Activated CD8-positive, alpha-beta memory T cell treated with anti-CD3 and anti-CD28 coated beads for 4 hours (primary cell): ENCODE results near the gene RBM48.
"Not testable (repeated sequence)": the region's sequence is repeated elsewhere in the genome, so short reads cannot be mapped to it uniquely, and the experiment has no call there.

ENCODE experiments used
- DNase-seq, 2 donors: peaks; one replicate each; pipeline ENCODE4 v3.0.0-alpha.2; 2020; ENCODE audit warnings: low read depth in 2 of 2

RBM48 gene

DNA sequence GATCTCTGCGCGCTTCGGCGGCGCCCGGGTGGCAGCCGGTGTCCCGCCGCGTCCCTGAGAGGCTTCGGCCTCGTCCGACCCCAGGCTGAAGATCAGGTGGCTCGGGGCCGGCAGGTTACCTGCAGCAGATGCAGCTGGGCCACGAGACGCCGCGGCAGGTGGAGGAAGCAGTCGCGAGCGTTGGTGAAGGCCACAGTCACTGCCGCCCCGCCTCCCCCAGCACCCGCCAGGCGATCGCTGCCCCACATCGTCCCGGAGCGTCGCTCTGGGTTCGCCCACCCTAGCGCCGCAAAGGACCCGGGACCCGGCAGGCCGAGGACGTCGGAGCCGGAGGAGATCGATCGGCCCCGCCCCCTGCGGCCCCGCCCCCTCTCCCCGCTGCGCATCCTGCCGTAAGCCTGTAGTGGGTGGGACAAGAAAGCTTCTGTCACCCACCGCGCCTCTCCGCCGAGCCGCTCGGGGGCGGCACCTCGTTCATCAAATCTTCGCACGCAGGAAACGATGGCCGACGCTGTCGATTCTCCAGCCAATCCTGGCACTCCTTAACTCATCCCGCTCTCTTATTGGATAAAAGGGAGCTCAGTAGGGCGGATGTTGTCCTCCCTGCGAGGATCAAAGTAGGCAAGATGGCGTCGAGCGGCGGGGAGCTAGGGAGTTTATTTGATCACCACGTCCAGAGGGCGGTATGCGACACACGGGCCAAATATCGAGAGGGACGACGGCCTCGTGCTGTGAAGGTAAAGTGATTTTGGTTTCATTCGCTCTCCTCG lies at the start of gene RBM48, which contains the start of gene PEX1:
TSS of gene RBM48 (plus strand) at position 608 of the 770 bp plus-strand sequence. CDS start at position 627, 19 bp downstream.
TSS of gene PEX1 (minus strand) at position 333 of the 770 bp plus-strand sequence. CDS start at position 248, 85 bp downstream.
- peak; percentile 92 to 93 for DNase-seq

DNA sequence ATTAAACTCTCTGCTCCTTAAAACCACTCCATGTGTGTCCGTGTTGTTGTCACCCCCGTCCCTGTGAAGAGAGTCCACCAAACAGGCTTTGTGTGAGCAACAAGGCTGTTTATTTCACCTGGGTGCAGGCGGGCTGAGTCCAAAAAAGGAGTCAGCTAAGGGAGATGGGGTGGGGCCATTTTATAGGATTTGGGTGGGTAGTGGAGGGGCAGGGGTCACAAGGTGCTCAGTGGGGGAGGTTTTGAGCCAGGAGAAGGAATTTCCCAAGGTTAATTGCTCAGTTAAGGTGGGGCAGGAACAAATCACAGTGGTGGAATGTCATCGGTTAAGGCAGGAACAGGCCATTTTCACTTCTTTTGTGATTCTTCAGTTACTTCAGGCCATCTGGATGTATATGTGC lies 49.4 kb upstream of the RBM48 start:
- not testable (repeated sequence) for DNase-seq

DNA sequence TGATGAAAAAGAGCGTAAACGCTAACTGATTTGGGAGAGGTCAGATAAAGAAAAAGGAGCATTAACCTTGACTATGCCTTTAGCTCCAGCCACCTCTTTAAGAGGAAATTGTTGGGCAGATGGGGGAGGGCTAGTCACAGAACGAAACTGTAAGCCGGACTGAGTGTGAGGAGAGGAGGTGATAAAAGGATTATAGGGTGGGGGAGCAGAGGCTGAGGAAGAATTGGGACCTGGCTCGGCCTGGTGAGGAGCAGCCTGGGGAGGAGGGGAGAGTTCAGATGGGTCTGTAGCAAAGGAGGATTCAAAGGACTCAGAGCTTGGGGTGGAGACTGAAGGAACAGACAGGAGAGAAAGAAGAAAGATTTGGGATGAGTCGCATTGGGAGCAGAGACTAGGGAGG lies 45.0 kb upstream of the RBM48 start:
- DNase-seq, result not testable (repeated sequence)

DNA sequence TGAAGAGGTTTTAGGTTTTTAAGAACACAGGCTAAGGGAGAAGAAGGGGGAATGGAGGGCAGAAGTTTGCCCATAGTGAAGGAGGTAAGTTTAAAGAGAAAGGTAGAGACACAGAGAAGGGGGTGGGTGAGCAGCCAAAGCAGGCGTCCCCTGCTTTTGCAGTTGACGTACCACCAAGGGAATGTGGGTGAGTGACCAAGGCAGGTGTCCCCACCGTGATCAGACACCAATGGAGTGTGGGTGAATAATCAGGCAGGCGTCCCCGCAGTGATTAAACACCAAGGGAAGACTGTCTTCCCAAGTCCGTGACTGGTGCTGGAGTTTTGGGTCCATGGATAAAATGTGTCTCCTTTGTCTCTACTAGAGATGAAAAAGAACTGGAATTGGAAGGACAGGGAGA lies 44.4 kb upstream of the RBM48 start:
- DNase-seq, result not testable (repeated sequence)

DNA sequence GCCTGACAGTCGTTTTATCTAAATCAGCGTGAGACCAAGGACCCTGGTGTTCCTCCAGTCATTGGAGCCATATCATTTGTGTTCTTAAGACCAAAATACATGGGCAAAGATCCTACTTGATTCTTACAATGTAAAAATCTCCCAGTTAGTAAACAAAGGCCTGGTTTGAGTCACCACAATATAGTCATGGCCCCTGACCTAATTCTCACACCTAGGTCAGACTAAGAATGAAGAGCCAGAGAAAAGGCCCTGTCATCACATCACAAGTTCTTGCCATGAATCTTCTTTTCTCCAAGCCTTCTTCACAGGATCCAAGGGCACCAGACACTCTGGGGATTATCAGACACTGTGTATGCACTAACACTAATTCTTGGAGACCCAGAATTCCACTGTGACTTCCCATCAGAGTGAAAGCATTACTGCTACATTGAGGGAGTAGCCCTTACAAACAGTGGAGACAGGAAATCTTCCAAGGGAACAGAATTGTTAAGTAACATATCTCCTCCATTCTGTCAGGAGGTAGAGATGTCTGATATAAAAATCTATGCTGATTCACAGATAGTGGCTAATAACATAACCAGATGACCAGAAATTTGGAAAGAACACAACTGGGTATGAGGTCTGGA lies 43.2 kb upstream of the RBM48 start:
- no peak for DNase-seq

DNA sequence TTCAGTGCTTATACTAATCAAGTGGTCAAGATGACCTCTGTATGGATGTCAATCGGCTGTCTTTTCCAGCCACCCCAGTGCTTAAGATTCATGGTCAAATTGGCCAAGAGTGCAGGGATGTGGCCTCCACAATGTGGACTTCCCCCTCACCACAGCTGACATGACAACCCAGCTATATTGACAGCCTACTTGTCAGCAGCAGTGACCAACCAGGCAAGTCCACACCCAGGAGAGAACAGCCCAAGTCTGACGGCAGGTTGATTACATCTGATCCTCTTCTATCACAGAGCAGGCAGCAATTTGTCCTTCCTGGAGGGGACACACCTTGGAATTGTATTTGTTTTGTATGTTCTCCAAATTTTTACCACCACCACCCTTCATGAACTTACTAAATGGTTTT lies 42.6 kb upstream of the RBM48 start:
- DNase-seq, result no peak

DNA sequence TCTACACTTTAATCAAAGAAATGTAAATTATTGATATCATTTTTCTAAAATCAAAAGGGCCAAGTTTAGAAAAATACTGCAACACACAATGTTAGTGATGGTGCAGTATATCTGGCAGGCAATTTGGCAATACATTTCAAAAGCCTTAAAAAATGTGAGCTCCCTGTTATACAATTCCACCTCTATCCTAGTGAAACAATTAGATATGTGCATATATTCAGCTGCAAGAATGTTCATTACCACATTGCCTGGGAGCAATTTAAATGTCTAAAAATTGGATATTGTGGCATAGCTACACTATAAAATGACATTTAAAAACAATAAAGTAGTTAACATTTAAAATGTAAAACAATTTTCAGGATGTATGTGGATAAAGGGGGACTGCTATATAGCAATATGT lies 40.8 kb upstream of the RBM48 start:
- no peak for DNase-seq

DNA sequence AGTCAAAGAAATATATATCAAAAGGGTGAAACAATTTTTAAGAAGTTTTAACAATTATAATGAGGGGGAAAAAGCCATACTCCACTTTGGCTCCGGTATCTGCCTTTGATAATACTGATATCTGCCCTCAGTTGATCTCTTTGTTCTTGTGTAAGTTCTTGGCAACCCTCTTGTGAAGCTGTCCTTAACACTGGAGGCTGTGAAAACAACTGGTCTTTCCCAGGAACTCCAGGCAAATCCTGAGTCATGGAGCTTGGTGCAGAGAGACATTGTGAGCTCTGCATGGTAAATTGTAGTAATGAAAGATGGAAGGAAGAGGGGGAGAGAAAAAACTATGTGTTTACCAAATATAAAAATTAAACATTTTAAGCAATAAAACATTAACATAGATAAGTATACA lies 39.0 kb upstream of the RBM48 start:
- DNase-seq, result no peak

DNA sequence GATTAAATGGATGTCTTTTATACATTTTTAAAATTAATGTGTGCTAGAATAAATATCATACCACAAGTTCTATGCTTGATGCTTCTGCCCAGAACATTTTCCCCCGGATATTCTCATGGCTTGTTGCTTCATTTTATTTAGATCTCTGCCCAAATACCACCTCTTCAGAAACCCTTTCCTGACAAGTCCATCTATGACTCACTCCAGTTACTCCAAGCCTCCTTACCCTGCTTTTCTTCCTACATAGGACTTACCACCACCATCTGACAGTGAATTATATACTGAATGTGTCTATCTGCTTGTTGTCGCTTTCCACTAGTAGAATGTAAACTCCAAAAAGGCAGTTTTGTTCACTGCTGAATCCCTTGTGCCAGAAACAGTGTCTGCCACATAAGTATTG lies 31.7 kb upstream of the RBM48 start:
- DNase-seq, result no peak

DNA sequence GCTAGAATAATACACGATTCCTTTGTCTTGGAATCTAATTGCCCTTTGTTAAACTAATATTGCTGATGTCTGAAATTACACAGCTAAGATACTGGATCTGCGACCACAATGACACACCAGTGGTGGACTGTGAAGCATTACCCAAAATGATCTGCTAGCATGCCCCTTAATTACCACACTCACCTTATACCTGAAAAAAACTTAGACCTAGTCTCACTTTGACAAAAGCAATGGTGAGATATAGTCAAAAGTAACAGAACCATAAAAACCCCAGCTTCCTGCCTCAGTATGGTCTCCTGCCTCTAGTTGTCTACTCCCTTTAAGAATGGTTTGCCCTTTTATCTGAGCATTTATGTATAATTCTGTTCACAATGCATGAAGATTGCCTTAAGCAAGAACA lies 30.0 kb upstream of the RBM48 start:
- DNase-seq, result no peak

DNA sequence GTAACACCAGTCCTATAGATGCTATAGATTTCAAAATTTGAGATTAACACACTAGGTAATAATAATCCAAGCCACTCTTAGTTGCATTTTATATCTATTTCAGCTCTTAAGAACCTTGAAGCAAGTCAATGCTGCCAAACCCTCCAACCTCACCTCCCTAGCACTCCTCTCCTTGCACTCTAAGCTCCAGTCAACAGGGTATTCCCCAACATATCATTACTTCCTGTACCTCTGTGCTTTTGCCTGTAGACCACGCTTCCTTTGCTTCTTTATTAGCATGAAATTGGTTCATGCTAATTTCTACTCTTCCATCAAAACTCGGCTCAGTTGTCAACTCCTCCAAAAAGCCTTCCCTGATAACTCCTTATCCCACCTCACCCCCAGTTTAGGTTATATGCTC lies 24.8 kb upstream of the RBM48 start:
- no peak for DNase-seq

DNA sequence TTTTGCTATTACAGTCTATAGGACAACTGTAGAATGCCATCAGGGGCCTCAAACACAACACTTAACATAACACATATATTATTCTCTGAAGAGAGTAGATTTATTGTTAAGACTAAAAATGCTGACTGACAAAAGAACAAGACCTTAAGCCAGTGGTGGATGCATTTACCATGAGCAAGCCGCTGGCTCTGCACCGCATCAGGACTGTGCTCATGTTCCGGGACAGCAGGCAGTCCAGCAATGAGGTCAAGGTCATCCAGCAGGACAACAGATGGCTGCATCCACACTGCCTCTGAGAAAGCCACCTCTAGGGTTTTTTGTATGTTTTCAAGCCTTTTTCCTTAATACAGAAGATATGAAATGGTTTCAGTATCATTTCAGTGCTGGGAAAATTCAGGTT lies 24.0 kb upstream of the RBM48 start:
- DNase-seq, result no peak

DNA sequence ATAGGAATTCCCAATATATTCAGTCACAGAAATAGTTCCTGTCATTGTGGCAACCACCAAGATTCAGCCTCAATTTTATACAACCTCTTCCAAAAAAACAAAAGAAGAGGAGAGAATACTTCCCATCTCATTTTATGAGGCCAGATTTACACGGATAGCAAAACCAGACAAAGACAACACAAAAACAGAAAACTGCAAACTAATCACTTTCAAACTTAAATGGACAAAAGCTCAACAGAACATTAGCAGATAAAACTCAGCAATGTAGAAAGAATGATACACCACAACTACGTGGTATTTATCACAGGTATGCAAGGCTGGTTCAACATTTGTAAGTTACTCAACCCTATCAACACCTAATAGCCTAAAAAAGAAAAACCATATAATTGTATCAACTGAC lies 22.2 kb upstream of the RBM48 start:
- DNase-seq, result no peak

DNA sequence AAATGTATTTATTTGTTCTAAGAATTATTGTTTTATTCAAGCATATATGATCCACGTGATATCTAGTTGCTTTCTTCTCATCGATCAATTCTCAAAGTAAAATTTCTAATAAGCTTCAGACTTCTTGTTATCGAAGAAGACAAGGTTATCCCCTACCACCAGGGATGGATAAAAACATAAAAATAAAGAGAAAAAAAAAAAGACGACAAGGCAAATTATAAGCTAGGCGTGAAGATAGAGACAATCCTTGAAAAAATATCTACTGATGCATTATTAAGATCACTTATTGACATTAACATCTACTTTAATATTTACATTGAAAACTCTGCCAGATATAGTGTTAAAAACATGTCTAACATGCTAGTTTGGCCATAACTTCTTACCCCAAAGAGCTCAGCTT lies 19.6 kb upstream of the RBM48 start:
- no peak for DNase-seq

DNA sequence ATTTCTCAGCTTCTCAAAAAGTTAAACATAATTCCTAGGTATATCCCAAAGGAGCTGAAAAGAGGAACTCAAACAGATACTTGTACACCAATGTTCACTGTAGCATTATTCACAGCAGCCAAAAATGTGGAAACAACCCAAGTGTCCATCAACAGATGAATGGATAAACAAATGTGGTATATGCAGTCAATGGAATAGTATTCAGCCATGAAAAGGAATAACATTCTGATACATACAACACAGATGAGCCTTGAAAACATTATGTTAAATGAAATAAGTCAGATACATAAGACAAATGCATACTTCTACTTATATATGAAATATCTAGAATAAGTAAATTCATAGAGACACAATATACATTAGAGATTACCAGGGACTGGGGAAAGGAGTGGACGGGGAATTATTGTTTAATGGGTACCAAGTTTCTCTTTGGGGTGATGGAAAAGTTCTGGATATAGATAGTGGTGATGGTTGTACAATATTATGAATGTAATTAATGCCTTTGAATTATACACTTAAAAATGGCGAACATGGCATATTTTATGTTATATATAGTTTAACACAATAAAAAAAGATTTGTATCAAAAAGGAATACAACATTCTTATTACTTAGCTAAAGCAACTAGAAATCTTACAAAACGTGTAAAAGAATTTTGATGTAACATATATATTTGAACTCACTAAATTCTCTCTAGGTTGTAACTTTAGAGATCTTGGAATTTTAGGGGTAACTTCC lies 15.3 kb upstream of the RBM48 start:
- no peak for DNase-seq

DNA sequence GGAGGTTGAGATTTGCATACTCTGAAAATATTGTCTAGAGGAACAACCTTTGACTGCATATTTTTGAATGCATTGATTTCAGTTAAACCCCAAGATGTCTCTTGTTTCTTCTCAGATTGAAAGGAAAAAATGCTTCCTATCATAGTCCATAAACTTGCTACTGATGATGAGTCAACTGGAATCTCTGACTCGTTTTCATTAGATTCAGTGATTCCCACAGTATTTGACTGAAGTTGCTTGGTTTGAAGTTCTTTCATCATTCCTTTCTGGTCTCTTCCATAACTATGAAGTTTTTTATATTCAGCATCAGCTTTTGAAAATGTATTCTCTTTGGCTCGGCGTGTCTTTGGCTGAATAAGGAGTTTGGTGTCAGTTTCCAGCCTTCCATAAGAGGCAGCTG lies 11.0 kb upstream of the RBM48 start:
- DNase-seq, result no peak

DNA sequence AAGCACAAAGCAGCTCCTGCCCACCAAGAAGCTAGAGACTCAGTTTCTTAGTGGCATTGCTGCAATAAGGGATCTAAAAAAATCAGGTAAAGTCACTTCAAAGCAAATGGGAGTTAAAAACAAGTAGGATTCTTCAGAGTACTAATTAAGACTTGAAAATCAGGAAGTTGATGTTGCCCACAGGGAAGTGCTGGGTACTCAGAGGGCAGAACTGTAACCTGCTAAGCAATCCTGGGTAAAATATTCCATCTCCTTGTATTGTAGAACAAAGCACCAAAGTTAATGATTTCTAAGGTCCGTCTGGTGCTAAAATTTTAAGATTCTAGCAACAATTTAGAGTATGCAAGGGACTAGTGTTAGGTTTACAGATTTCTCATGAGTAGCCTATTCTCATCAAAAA lies 8.6 kb upstream of the RBM48 start:
- no peak for DNase-seq

DNA sequence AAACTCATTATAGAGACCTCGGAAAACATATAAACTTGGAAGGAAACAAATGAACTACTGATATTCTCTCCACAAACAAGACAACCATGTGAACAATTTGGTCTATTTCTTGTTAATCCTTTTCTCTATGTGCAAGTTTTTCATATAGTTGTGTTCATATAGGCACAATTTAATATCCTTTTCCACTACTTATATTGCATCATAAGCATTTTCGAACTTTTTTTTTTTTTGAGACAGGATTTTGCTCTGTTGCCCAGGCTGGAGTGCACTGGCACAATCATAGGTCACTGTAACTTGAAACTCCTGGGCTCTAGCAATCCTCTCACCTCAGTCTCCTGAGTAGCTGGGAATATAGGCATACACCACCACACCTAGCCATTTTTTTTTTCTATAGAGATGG lies 5.5 kb upstream of the RBM48 start:
- no peak for DNase-seq

DNA sequence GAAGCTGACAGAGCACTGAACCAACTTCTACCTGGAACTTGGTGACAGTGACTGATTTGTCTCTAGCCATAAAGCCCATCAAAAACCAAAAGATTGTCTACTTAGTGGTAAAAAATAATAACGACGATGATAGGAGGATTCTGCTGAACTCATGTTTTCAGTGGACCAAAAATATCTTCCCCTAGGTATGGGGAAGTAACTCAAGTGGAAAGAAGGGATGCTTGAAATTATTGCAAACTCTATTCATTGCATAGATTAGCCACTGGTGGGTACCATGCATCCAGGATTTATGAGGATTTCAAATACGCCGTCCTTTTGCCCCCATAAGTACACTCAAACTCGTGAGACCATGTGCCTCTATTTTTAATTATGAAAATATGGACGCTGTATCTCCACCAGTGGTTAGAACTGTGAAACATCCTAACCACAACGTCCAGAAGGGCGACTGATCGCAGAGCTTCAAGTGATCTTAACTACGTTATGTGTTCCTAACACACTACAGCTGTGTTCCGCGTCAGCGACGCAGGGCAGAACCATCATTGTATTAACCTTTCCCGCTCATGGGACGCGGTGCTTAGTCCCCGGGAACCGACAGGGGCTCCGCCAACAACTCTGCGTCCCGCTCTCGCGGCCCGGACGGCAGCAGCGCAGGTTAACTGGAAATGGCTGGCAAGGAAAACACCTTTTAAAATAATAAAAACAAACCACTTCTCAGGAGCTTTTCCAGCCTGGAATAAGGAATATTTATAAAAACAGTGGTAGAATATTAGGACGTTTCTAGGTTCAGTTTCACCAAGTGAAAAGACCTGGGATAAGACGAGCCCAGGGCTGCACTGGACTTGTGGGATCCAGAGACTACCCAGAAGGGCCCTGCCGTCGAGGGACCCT lies 1.1 kb upstream of the RBM48 start:
- DNase-seq, result peak; percentile 6 to 13

DNA sequence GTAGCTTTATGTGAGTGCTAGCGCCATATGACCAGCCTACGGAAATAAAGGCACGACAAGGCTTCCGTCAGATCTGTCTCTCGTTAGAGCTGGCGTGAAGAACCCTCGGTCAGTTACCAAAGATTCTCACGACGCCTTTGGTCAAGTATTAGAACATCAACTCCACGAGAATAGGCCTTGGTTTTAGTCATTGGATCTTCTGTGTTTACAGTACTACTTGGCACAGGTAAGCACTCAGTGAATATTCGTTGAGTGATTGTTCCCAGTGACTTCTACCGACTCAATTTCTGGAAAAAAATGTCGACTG lies 316 bp downstream of the RBM48 start:
- DNase-seq, result no peak

DNA sequence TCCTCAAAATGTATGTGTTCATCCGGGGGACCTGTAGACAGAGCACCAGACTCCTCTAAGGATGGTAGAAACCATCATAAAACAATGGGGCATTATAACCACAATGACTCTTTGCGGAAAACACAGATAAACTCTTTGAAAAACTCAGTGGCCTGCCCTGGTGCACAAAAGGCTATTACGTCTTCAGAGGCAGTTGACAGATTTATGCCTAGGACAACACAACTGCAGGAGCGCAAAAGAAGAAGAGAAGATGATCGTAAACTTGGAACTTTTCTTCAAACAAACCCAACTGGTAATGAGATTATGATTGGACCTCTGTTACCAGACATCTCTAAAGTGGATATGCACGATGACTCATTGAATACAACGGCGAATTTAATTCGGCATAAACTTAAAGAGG lies 6.0 kb downstream of the RBM48 start:
- DNase-seq, result no peak

DNA sequence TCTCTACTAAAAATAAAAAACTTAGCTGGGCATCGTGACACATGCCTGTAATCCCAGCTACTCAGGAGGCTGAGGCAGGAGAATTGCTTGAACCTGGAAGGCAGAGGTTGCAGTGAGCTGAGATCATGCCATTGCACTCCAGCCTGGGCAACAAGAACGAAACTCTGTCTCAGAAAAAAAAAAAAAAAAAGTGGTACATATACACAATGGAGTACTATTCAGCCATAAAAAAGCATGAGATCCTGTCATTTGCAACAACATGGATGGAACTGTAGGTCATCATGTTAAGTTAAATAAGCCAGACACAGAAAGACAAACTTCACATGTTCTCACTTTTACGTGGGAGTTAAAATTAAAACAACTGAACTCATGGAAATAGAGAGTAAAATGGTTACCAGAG lies 14.9 kb downstream of the RBM48 start:
- not testable (repeated sequence) for DNase-seq
